Renal pelvis (tissue), 4 donors: Measurements from ENCODE around the gene SPAG9. TPM values are rescaled to one million over a fixed set of nuclear protein-coding genes. Genes with fewer than 3 reads are reported as not detected.
"Not testable (repeated sequence)": the region's sequence is repeated elsewhere in the genome, so short reads cannot be mapped to it uniquely, and the experiment has no call there.

Experiments
- DNase-seq: peaks from one replicate; pipeline ENCODE4 v3.0.0-alpha.2; 2013
- polyA plus RNA-seq, 3 donors: library from polyadenylated mRNA; unstranded; fragments of 120-200 nt; gene quantifications; one replicate each; pipeline ENCODE4 v1.2.1, GENCODE V29; 2013; ENCODE audit not compliant: insufficient read length in 3 of 3

SPAG9 gene
- polyA plus RNA-seq, 3 donors, result 88.3 to 119 (median 115) TPM

- DNase-seq, result no peak
These were observed 28.5 kb upstream of the SPAG9 start for GRCh38 chr17:51149163-51149562.

- DNase-seq, result no peak
These were observed 27.0 kb upstream of the SPAG9 start for GRCh38 chr17:51147650-51148049.

- peak; percentile 39 for DNase-seq
These were observed 23.8 kb upstream of the SPAG9 start for GRCh38 chr17:51144266-51145022.

- no peak for DNase-seq
These were observed 21.9 kb upstream of the SPAG9 start for GRCh38 chr17:51142597-51142996.

- no peak for DNase-seq
These were observed 15.3 kb upstream of the SPAG9 start for GRCh38 chr17:51135956-51136355.

- DNase-seq, result no peak
These were observed 12.7 kb upstream of the SPAG9 start for GRCh38 chr17:51133365-51133764.

GRCh38 chr17:51132964-51133319 lies 12.3 kb upstream of the SPAG9 start:
- DNase-seq, result no peak

GRCh38 chr17:51128076-51128475 lies 7.4 kb upstream of the SPAG9 start:
- no peak for DNase-seq

- no peak for DNase-seq
These were observed 4.2 kb upstream of the SPAG9 start for GRCh38 chr17:51124640-51125503.

GRCh38 chr17:51122473-51123115 lies 1.9 kb upstream of the SPAG9 start:
- DNase-seq, result not testable (repeated sequence)

- peak; percentile 87 for DNase-seq
These were observed 1.2 kb upstream of the SPAG9 start for GRCh38 chr17:51121620-51122472.

- peak; percentile 30 for DNase-seq
These were observed 320 bp downstream of the SPAG9 start for GRCh38 chr17:51120357-51120738.

GRCh38 chr17:51119415-51120356 lies 982 bp downstream of the SPAG9 start:
- DNase-seq, result peak; percentile 72

- no peak for DNase-seq
These were observed 2.1 kb downstream of the SPAG9 start for GRCh38 chr17:51118330-51119195.

- no peak for DNase-seq
These were observed 5.5 kb downstream of the SPAG9 start for GRCh38 chr17:51115179-51115578.

GRCh38 chr17:51112303-51113222 lies 8.1 kb downstream of the SPAG9 start:
- not testable (repeated sequence) for DNase-seq

GRCh38 chr17:51107778-51108177 lies 12.9 kb downstream of the SPAG9 start:
- no peak for DNase-seq

- DNase-seq, result no peak
These were observed 17.2 kb downstream of the SPAG9 start for GRCh38 chr17:51103451-51103850.
